Right atrium auricular region (tissue), 2 donors: Measurements from ENCODE around the gene METTL14. TPM values are rescaled to one million over a fixed set of nuclear protein-coding genes. Genes with fewer than 3 reads are reported as not detected.

ENCODE experiments used
- DNase-seq: peaks from one replicate; pipeline ENCODE4 v3.0.0-alpha.2; 2019; ENCODE audit warnings: low spot score
- H3K27ac ChIP-seq, 2 donors: fragments of 200-600 bp; sonication (generic); 1 replicate in 1 of 2; 2 replicates in 1 of 2; pipeline ENCODE4 v1.5.1; 2016 to 2019
- H3K27me3 ChIP-seq, 2 donors: fragments of 200-600 bp; sonication (generic); one replicate each; pipeline versions ENCODE4 v1.5.1 to v1.6.0; 2017 to 2019
- H3K36me3 ChIP-seq: fragments of 200-600 bp; sonication (generic); one replicate; pipeline ENCODE4 v1.5.1; 2016
- H3K4me1 ChIP-seq, 2 donors: fragments of 200-600 bp; sonication (generic); one replicate each; pipeline versions ENCODE4 v1.5.1 to v1.6.0; 2017 to 2019
- H3K4me3 ChIP-seq, 2 donors: fragments of 200-600 bp; sonication (generic); 1 replicate in 1 of 2; 2 replicates in 1 of 2; pipeline ENCODE4 v1.5.1; 2017 to 2019; ENCODE audit warnings: mild to moderate bottlenecking in 1 of 2, moderate library complexity in 1 of 2
- H3K9me3 ChIP-seq, 2 donors: fragments of 200-600 bp; sonication (generic); one replicate each; pipeline ENCODE4 v1.5.1; 2019
- CTCF ChIP-seq, 2 donors: fragments of 200-600 bp; sonication (generic); IDR thresholded peaks; one replicate each; pipeline ENCODE4 v1.5.1; 2019; ENCODE audit warnings: antibody characterized with exemption in 2 of 2
- total RNA-seq, 2 donors: library from RNA; depleted of rRNA; stranded (reverse); fragments of >200 nt; gene quantifications; one replicate each; pipeline ENCODE4 v1.1.0, GENCODE V29; 2016

The METTL14 gene
- total RNA-seq, 2 donors from 2014 or later = 20.3 to 21.7 TPM

DNA sequence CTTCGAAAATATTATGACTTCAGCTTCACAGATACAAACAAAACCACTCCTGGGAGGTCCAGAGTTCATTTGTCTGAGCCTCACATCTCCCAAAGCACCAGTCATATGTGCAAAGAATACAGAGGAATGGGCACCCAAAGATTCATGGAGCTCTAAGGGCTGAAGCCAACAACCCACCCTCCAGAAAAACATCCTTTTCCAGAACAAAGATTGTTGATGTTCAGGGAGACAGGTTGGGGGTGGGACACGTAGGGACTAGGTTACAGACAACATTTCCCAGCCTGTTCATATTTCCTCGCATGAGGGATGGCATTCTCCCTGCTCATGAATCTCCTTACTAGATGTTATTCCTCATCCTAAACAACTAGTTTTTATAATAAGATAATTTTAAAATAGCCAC lies 71.2 kb downstream of the METTL14 start:
- H3K4me1 ChIP-seq = peaks cover 0 to 89% of the 10 kb centered on the region in 2 donors
- TF ChIP-seq CTCF (IDR thresholded peaks at IDR 0.05) = no peak
- no peak overlapping the region for H3K4me3 ChIP-seq
- DNase-seq = no peak
- H3K27me3 ChIP-seq = no peaks in the 10 kb centered on the region
- peaks cover 16% of the 10 kb centered on the region for H3K36me3 ChIP-seq
- H3K9me3 ChIP-seq = no peaks in the 10 kb centered on the region
- peak overlapping the region; percentile 49 to 75 for H3K27ac ChIP-seq

DNA sequence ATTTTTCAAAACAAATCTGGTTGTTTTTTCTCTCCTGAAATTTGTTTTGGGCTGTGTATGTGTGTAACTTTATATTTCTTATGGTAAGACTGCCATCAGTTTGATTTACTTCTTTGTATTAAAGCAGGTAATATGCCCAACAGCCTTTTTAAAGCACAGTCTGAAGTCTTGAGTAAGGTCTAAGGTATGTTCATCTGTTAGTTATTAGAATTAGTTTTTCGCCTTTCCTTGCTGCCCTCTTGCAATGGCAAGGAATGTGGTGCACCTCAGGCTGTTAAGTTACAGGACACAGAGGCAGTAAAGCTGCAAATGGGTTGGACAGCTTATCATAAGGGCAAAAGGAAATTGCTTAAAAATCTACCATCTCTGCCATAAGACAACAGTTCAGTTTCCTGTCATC lies 71.8 kb downstream of the METTL14 start:
- Histone ChIP-seq H3K27me3 (no peaks in the 10 kb centered on the region), H3K4me3 (no peak overlapping the region), H3K27ac (peak overlapping the region; percentile 49 to 75), H3K36me3 (peaks cover 10% of the 10 kb centered on the region), H3K9me3 (no peaks in the 10 kb centered on the region), H3K4me1 (peaks cover 0 to 89% of the 10 kb centered on the region in 2 donors)
- TF ChIP-seq CTCF (IDR thresholded peaks at IDR 0.05) = no peak
- no peak for DNase-seq

DNA sequence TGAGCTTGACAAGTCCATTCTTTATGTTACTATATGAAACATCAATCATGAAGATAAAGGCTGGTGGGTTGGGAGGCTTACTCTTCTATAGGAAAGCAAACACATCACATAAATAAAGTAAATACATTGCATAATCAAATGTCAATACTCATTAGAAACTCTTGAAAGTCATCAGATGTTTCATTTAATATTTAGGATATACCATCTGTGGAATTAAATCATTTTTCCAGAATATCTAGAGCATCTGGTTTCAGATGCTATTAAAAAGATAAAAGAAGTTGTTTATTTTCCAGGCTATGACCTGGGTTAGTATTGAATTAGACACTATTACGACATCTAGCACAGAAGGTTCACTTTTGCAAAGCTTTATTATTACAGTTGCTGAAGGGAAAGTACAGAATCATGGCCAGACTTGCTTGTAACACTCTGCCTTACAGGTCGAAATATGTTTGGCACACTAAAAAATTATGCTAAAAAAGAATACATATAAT lies 72.6 kb downstream of the METTL14 start:
- Histone ChIP-seq H3K4me3 (no peak overlapping the region), H3K36me3 (peaks cover 2% of the 10 kb centered on the region), H3K27ac (peak overlapping the region; percentile 49 to 75), H3K27me3 (no peaks in the 10 kb centered on the region), H3K9me3 (no peaks in the 10 kb centered on the region), H3K4me1 (peaks cover 0 to 90% of the 10 kb centered on the region in 2 donors)
- no peak for TF ChIP-seq CTCF (IDR thresholded peaks at IDR 0.05)
- DNase-seq = no peak

DNA sequence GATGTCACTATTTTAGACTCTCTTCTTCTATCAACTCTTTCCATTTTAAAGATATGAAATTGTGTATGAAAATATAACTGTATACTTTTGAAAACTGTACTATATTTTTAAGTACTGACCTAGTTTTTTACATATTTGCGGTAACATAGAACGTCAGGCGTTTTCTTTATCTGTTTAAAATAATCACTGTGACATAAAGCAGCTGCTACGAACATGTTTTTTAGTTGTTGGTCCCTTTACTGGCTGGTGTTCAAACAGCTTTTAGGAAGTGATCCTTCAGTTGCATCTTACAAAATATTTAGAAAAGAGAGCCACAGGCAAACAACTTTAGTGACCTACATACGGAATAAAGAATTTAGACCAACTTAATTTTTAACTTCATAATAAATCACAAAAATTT lies 73.1 kb downstream of the METTL14 start:
- peak overlapping the region; percentile 49 to 75 for H3K27ac ChIP-seq
- H3K36me3 ChIP-seq = no peaks in the 10 kb centered on the region
- peaks cover 0 to 90% of the 10 kb centered on the region in 2 donors for H3K4me1 ChIP-seq
- no peak for DNase-seq
- TF ChIP-seq CTCF (IDR thresholded peaks at IDR 0.05) = no peak
- H3K9me3 ChIP-seq = no peaks in the 10 kb centered on the region
- H3K27me3 ChIP-seq = no peaks in the 10 kb centered on the region
- H3K4me3 ChIP-seq = no peak overlapping the region

DNA sequence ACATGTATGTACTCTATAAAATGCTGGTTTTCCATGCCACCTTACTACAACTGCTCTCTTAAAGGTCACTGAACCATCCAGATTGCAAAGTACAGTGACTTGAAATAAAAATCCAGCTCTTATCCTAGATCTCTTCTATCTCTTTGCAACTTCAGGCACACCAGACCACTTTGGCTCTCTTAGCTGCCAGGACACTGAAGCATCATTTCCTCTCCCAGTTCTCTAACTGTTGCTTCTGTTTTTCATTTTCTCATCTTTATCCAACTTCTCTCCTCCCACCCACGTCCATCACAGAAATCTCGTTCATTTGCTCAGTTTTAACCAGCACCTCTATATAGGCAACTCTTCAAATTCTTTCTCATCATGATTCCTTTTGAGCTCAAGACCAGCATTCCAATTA lies 74.3 kb downstream of the METTL14 start:
- Histone ChIP-seq H3K4me3 (no peak overlapping the region), H3K36me3 (no peaks in the 10 kb centered on the region), H3K27me3 (no peaks in the 10 kb centered on the region), H3K4me1 (peaks cover 0 to 83% of the 10 kb centered on the region in 2 donors), H3K9me3 (no peaks in the 10 kb centered on the region), H3K27ac (peak overlapping the region; percentile 49 to 61)
- no peak for TF ChIP-seq CTCF (IDR thresholded peaks at IDR 0.05)
- no peak for DNase-seq

DNA sequence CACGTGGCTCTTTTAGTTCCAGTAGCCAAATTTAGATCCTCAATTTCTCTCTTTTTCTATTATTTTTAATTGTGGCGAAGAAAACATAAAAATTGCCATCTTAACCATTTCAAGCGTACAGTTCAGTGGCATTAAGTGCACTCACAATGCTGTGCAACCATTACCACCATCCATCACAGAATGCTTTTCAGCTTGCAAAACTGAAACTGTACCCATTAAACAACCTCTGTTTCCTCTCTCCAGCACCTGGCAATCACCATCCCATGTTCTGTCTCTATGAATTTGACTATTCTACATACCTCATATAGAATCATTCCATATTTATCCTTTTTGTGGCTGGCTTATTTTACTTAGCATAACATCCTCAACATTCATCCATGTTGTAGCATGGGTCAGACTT lies 74.9 kb downstream of the METTL14 start:
- Histone ChIP-seq H3K27ac (peak overlapping the region; percentile 49 to 61), H3K4me3 (no peak overlapping the region), H3K9me3 (no peaks in the 10 kb centered on the region), H3K36me3 (no peaks in the 10 kb centered on the region), H3K27me3 (no peaks in the 10 kb centered on the region), H3K4me1 (peaks cover 0 to 84% of the 10 kb centered on the region in 2 donors)
- no peak for DNase-seq
- TF ChIP-seq CTCF (IDR thresholded peaks at IDR 0.05) = no peak
